Panc1 (cell line): ENCODE measurements around the gene PDCD4. TPM values are rescaled to one million over a fixed set of nuclear protein-coding genes. Genes with fewer than 3 reads are reported as not detected.

ENCODE experiments used
- ATAC-seq: fragments of 200-7000 bp; cut with Tn5 transposase; 2 replicates; pipeline ENCODE4 v1.9.1; 2020; ENCODE audit warnings: mild to moderate bottlenecking, moderate library complexity
- Bru-seq: library from RNA; stranded (reverse); fragments of 400-500 nt; gene quantifications from one replicate; lab custom pipeline; 2021; lab: Mats Ljungman, UMichigan
- BruChase-seq, 2 experiments: library from RNA; stranded (reverse); fragments of 400-500 nt; gene quantifications; one replicate each; lab custom pipeline; 2021; lab: Mats Ljungman, UMichigan
- BruUV-seq: library from RNA; stranded (reverse); fragments of 400-500 nt; replicated peaks from 2 replicates; lab custom pipeline; 2021; lab: Mats Ljungman, UMichigan
- CTCF ChIA-PET: fragments of 300-600 bp; sonication (Branson Sonifier 250); formaldehyde crosslinking; loops from one replicate; lab custom pipeline; 2022; ENCODE audit warnings: antibody characterized with exemption; lab: Charles Lee
- POLR2A ChIA-PET: fragments of 300-600 bp; sonication (Branson Sonifier 250); formaldehyde crosslinking; loops from one replicate; lab custom pipeline; 2022; ENCODE audit warnings: antibody characterized with exemption; lab: Charles Lee
- DNase-seq: peaks from one replicate; pipeline ENCODE4 v3.0.0-alpha.2; 2010; ENCODE audit warnings: low read depth, low spot score
- H3K27ac ChIP-seq: 2 replicates; pipeline ENCODE4 v1.5.1; 2011; ENCODE audit warnings: mild to moderate bottlenecking, low read length, inconsistent platforms
- H3K27me3 ChIP-seq: fragments of 200-500 bp; sonication (Bioruptor generic); 2 replicates; pipeline ENCODE4 v1.6.0; 2014; ENCODE audit warnings: low read length, inconsistent platforms; ENCODE audit not compliant: control insufficient read depth, insufficient read depth
- H3K36me3 ChIP-seq: fragments of 200-500 bp; sonication (Bioruptor generic); 2 replicates; pipeline ENCODE4 v1.5.1; 2014; ENCODE audit warnings: inconsistent platforms, mild to moderate bottlenecking, low read length, moderate library complexity; ENCODE audit not compliant: control insufficient read depth, insufficient read depth
- H3K4me1 ChIP-seq: 2 replicates; pipeline ENCODE4 v1.5.1; 2011; ENCODE audit warnings: inconsistent platforms, mild to moderate bottlenecking, low read length, moderate library complexity; ENCODE audit not compliant: control insufficient read depth, insufficient read depth
- H3K4me3 ChIP-seq, 2 experiments: 2 replicates each; pipeline ENCODE4 v1.5.1; 2011 to 2012; ENCODE audit warnings: low read depth in 2 of 2, low read length in 2 of 2, mild to moderate bottlenecking in 2 of 2, inconsistent platforms in 1 of 2, moderate library complexity in 1 of 2
- H3K9me3 ChIP-seq: fragments of 200-500 bp; sonication (Bioruptor generic); 2 replicates; pipeline ENCODE4 v1.5.1; 2014; ENCODE audit warnings: low read depth, mild to moderate bottlenecking, inconsistent platforms, low read length, moderate library complexity; ENCODE audit not compliant: control insufficient read depth, insufficient read depth
- POLR2AphosphoS5 ChIP-seq: IDR thresholded peaks from 2 replicates; pipeline ENCODE4 v1.6.1; 2012; ENCODE audit warnings: mild to moderate bottlenecking, low read depth, low read length, moderate library complexity
- REST ChIP-seq, 2 experiments: IDR thresholded peaks; 2 replicates each; pipeline ENCODE4 v1.6.1; 2011 to 2012; ENCODE audit warnings: low read depth in 2 of 2, control low read depth in 1 of 2, low read length in 1 of 2, mild to moderate bottlenecking in 1 of 2, moderate library complexity in 1 of 2; ENCODE audit not compliant: insufficient read depth in 1 of 2
- SIN3A ChIP-seq: IDR thresholded peaks from 2 replicates; pipeline ENCODE4 v1.6.1; 2012; ENCODE audit warnings: low read depth, mild to moderate bottlenecking, low read length, moderate library complexity, borderline replicate concordance; ENCODE audit not compliant: insufficient read depth
- TCF7L2 ChIP-seq: IDR thresholded peaks from 2 replicates; pipeline ENCODE4 v1.6.1; 2011; ENCODE audit warnings: mild to moderate bottlenecking, low read depth, low read length, inconsistent platforms
- in situ Hi-C: cut with HindIII; loops from 2 replicates; pipeline ENCODE4 v1.10.0; 2016; ENCODE audit warnings: low sequenced_read_pairs, low pct_unique_long_range_greater_than_20kb
- intact Hi-C: fragments of 100-400 bp; cut with micrococcal nuclease; formaldehyde crosslinking; loops from one replicate; pipeline ENCODE4 v1.10.0; 2022; ENCODE audit not compliant: unreplicated experiment
- long read RNA-seq: library from polyadenylated mRNA; unstranded; transcript quantifications from one replicate; pipeline ENCODE4 v2.0.0, GENCODE V29; 2021; ENCODE audit not compliant: unreplicated experiment
- polyA plus RNA-seq: library from polyadenylated mRNA; unstranded; fragments of >200 nt; gene quantifications from one replicate; pipeline ENCODE4 v1.2.1, GENCODE V29; 2012; ENCODE audit warnings: missing spikeins; ENCODE audit not compliant: insufficient read length
- total RNA-seq: library from RNA; stranded (reverse); gene quantifications from one replicate; pipeline ENCODE4 v1.2.1, GENCODE V29; 2021; ENCODE audit not compliant: unreplicated experiment
- TF ChIP-seq, protein P1 (sequence below): fragments of 450-650 bp; IDR thresholded peaks from 2 replicates; pipeline ENCODE4 v1.5.1; 2017; ENCODE audit warnings: mild to moderate bottlenecking

Gene PDCD4
- total RNA-seq = 33.6 TPM
- 44.0 TPM for polyA plus RNA-seq
- Bru-seq, nascent RNA = percentile 87 among the genes with signal in this experiment
- percentile 79 among the genes with signal in this experiment for BruChase-seq, experiment 1, labeled RNA remaining after a 2-hour chase
- percentile 82 among the genes with signal in this experiment for BruChase-seq, experiment 2, labeled RNA remaining after a 6-hour chase
- long read RNA-seq, transcript PDCD4-201 (12 exons, 3,602 nt) = major isoform, 44 of 70 reads
- long read RNA-seq, partial matches to known transcripts = 2 of 70 reads
- long read RNA-seq, other reads (novel, unspliced or antisense) = 23 of 70 reads

DNA sequence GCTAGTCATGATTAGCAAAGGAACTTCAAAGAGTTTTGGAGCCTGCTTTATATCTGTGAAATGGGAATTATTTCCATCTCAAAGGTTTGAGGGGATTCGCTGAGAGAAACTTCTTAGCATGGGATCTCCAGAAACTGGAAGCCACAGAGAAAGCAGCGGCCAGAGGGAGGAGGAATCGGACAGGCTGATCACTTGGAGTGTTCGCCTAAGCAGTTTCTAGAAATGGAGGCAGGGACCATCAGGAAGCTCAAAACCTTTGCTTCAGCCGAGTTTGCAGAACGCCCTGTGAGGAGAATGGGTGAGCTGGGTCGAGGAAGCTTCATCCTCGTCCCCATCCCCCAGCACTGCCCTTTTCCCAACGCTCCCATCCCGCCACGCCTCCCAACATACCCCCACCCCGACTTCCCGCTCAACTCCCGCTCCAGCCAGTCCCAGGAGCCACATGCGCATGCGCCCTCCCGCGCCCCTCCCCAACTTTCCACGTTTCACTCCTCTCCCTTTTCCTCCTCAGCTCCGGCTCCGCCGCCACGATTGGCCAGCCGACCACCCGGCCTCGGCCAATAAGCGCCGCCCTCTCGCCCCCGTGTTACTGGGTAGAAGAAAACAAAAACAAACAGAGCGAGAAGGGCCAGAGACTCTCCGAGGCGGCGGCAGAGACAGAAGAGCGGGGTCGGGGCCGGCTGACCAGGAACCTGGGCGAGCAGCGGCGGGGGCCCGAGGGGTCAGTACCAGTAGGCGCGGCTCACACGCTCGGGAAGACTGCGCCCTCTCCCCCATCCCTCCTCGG, at the start of gene PDCD4:
PDCD4 (plus strand) TSS at position 631 of the 787 bp plus-strand sequence. CDS start 4,100 bp downstream, outside the sequence.
- BruUV-seq = TSS peak; percentile 99

GRCh38 chr10:110822035-110822711, 49.6 kb upstream of the PDCD4 start:
- no peak for TF ChIP-seq TCF7L2
- no peak for TF ChIP-seq POLR2AphosphoS5
- ATAC-seq = no peak
- Histone ChIP-seq H3K4me3 (no peak overlapping the region), H3K36me3 (no peaks in the 10 kb centered on the region), H3K27ac (no peak overlapping the region), H3K4me1 (no peaks in the 10 kb centered on the region), H3K27me3 (peaks cover 3% of the 10 kb centered on the region), H3K9me3 (no peaks in the 10 kb centered on the region)
- CTCF ChIA-PET = no interaction called here
- POLR2A ChIA-PET = no interaction called here
- intact Hi-C loops (no loop called here), in situ Hi-C loops (no loop called here)
- no peak for DNase-seq
- BruUV-seq = no TSS peak

More for the DNA sequence above, at the start of gene PDCD4:
- intact Hi-C loops (no loop called here), in situ Hi-C loops (no loop called here)
- H3K4me3 ChIP-seq = peak within 1 kb of the TSS; percentile 63 to 72
- H3K4me1 ChIP-seq = peaks cover 16% of the 10 kb centered on the region
- DNase-seq = peak; percentile 92
- no peaks in the 10 kb centered on the region; the same call in 1 of the 2 replicates for H3K36me3 ChIP-seq
- ChIA-PET CTCF (interaction anchor here (0.6 to 0.7 kb wide), 2 partner anchors 15 to 48 kb away, joined by 4 to 13 read pairs; partner anchors contain the start of genes BBIP1 and SHOC2), POLR2A (interaction anchor here (0.6 to 1.3 kb wide), 6 partner anchors 13 to 536 kb away, joined by 3 to 17 read pairs (median 6); no protein-coding TSS in a partner anchor)
- ATAC-seq = peak; percentile 96
- peak; percentile 57 for TF ChIP-seq TCF7L2
- TF ChIP-seq, protein P1, sequence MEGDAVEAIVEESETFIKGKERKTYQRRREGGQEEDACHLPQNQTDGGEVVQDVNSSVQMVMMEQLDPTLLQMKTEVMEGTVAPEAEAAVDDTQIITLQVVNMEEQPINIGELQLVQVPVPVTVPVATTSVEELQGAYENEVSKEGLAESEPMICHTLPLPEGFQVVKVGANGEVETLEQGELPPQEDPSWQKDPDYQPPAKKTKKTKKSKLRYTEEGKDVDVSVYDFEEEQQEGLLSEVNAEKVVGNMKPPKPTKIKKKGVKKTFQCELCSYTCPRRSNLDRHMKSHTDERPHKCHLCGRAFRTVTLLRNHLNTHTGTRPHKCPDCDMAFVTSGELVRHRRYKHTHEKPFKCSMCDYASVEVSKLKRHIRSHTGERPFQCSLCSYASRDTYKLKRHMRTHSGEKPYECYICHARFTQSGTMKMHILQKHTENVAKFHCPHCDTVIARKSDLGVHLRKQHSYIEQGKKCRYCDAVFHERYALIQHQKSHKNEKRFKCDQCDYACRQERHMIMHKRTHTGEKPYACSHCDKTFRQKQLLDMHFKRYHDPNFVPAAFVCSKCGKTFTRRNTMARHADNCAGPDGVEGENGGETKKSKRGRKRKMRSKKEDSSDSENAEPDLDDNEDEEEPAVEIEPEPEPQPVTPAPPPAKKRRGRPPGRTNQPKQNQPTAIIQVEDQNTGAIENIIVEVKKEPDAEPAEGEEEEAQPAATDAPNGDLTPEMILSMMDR = no peak
- peak; percentile 84 for TF ChIP-seq POLR2AphosphoS5
- peak; percentile 68 for TF ChIP-seq SIN3A
- H3K9me3 ChIP-seq = no peaks in the 10 kb centered on the region
- H3K27me3 ChIP-seq = no peaks in the 10 kb centered on the region
- H3K27ac ChIP-seq = peak within 1 kb of the TSS; percentile 99

GRCh38 chr10:110822712-110823311, 48.9 kb upstream of the PDCD4 start:
- CTCF ChIA-PET = no interaction called here
- ATAC-seq = no peak
- no peak for TF ChIP-seq POLR2AphosphoS5
- TF ChIP-seq SIN3A = no peak
- TF ChIP-seq, protein P1 = no peak
- TF ChIP-seq TCF7L2 = no peak
- TF ChIP-seq REST (IDR thresholded peaks at IDR 0.05; ENCODE audit: insufficient read depth in 1 of 2, low read depth in 2 of 2, low read length in 1 of 2) = no peak
- intact Hi-C loops (no loop called here), in situ Hi-C loops (no loop called here)
- Histone ChIP-seq H3K4me3 (no peak overlapping the region), H3K27me3 (peaks cover 3% of the 10 kb centered on the region), H3K4me1 (no peaks in the 10 kb centered on the region), H3K36me3 (no peaks in the 10 kb centered on the region), H3K9me3 (no peaks in the 10 kb centered on the region), H3K27ac (no peak overlapping the region)
- POLR2A ChIA-PET = no interaction called here
- DNase-seq = no peak
- no TSS peak for BruUV-seq
